GM20000 (cell line): ENCODE data around the gene KLHDC7B.
"Not testable (repeated sequence)": the region's sequence is repeated elsewhere in the genome, so short reads cannot be mapped to it uniquely, and the experiment has no call there.

ENCODE experiments used
- DNase-seq: peaks from one replicate; pipeline ENCODE4 v3.0.0; 2012; ENCODE audit warnings: low spot score
- TF ChIP-seq, protein P1 (sequence below): IDR thresholded peaks from 2 replicates; pipeline ENCODE4 v1.5.1; 2012; ENCODE audit warnings: mild to moderate bottlenecking, control low read depth; ENCODE audit errors: extremely low read depth, missing control alignments

KLHDC7B gene

DNA sequence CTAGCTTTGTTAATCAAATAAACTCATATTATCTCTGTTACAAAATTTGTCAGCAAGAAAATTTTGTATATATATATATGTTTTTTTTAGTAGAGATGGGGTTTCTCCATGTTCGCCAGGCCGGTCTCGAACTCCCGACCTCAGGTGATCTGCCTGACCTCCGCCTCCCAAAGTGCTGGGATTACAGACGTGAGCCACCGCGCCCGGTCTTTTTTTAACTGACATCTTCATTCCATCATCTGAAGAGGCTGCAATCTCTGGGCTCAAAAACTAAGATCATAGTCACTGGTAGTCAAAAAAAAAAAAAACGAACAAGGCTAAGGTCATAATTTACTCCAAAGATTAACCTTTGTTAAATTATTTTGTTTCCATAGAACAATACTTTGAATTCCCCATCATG is 5.3 kb upstream of the KLHDC7B start:
- TF ChIP-seq, protein P1, sequence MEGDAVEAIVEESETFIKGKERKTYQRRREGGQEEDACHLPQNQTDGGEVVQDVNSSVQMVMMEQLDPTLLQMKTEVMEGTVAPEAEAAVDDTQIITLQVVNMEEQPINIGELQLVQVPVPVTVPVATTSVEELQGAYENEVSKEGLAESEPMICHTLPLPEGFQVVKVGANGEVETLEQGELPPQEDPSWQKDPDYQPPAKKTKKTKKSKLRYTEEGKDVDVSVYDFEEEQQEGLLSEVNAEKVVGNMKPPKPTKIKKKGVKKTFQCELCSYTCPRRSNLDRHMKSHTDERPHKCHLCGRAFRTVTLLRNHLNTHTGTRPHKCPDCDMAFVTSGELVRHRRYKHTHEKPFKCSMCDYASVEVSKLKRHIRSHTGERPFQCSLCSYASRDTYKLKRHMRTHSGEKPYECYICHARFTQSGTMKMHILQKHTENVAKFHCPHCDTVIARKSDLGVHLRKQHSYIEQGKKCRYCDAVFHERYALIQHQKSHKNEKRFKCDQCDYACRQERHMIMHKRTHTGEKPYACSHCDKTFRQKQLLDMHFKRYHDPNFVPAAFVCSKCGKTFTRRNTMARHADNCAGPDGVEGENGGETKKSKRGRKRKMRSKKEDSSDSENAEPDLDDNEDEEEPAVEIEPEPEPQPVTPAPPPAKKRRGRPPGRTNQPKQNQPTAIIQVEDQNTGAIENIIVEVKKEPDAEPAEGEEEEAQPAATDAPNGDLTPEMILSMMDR: no peak
- DNase-seq: no peak

DNA sequence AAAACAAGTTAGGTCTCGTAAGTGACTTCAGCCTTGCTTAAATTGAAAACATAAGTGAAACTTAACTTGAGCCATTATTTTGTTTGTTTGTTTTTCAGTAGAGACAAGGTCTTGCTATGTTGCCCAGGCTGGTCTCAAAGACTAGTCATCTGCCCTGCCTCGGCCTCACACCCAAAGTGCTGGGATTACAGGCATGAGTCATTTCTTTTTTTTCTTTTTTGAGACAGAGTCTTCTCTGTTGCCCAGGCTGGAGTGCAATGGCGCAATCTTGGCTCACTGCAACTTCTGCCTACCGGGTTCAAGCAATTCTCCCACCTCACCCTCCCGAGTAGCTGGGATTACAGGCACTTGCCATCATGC is 4.1 kb upstream of the KLHDC7B start:
- DNase-seq: not testable (repeated sequence)

DNA sequence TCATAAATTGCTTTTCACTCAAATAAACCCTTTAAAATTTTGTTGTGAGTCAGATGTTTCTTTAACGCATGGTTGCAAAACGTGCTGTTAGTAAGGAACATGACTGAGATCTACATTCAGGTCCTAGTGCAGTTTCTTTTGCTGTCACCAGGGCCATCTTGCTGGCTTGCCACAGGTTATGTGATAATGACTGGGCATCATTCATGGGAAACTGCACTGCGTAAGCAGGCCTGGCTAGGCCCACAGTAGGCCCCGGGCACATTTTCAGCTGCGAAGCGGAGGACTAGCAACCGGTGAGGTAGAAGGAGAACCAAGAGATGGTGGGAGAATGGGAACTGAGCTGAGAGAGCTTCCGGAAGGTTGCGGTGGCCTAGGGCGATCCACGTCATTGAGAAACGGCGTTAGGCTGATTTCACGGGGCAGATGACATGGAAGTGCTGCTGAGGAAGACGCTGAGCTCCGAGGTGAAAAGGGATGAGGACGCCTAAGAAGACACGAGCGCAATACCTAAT is 3.2 kb upstream of the KLHDC7B start:
- TF ChIP-seq, protein P1: no peak
- DNase-seq: peak; percentile 80

DNA sequence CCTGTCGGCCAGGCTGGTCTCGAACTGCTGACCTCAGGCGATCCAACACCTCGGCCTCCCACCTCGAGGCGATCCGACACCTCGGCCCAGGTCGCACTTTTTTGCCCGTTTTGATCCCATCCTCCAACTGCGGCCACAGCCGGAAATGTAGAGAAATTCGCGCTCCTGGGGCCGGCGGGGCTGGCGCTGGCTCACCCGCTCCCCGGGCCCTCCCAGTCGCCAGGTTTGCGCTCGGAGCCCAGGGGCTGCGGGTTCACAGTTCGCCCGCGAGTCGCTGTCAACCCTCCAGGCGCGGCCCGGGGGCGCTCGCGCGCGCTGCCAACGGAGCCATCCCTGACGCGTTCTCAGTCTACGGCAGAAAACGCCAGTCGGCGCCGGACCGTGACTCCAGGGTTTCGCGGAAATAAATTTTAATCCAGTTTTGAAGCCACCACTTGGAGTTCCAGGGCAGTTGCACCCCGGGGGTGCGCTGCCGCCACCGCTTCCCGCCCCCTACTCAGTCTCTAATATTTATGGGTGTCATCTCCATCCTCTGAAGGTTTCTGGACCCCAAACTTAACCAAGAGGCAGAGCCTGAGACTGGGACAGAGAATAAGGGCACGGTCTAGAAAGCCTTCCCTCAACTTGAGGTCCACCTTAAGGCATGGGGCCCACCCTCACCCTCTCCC is 1.5 kb upstream of the KLHDC7B start:
- DNase-seq: peak; percentile 88

DNA sequence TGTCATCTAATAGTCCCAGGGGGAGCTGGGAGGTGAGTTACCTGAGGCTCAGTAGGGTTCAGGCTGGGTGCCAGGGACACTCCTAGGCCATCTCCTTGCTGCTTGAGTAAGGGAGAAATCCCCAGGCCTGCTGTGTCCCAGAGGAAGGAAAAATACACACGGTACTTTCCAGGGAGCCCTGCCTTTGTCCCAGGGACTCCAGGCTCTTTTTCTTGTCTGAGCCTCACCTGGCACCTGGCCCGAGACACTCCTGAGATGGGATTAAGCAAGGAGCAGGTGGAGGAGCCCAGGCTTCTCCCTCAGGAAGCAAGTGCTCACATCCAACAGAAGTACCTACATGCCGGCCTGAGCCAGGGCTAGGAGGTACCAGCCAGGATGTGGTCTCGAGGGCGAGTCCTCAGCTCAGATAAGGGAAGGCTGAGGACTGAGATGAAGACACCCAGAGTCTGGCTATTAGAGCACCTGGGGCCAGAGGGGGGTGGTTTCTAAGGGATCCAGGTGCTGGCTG is 899 bp upstream of the KLHDC7B start:
- peak; percentile 54 for DNase-seq
- TF ChIP-seq, protein P1: no peak

More for the DNA sequence above, 1.5 kb upstream of the KLHDC7B start:
- TF ChIP-seq, protein P1: peak; percentile 74

DNA sequence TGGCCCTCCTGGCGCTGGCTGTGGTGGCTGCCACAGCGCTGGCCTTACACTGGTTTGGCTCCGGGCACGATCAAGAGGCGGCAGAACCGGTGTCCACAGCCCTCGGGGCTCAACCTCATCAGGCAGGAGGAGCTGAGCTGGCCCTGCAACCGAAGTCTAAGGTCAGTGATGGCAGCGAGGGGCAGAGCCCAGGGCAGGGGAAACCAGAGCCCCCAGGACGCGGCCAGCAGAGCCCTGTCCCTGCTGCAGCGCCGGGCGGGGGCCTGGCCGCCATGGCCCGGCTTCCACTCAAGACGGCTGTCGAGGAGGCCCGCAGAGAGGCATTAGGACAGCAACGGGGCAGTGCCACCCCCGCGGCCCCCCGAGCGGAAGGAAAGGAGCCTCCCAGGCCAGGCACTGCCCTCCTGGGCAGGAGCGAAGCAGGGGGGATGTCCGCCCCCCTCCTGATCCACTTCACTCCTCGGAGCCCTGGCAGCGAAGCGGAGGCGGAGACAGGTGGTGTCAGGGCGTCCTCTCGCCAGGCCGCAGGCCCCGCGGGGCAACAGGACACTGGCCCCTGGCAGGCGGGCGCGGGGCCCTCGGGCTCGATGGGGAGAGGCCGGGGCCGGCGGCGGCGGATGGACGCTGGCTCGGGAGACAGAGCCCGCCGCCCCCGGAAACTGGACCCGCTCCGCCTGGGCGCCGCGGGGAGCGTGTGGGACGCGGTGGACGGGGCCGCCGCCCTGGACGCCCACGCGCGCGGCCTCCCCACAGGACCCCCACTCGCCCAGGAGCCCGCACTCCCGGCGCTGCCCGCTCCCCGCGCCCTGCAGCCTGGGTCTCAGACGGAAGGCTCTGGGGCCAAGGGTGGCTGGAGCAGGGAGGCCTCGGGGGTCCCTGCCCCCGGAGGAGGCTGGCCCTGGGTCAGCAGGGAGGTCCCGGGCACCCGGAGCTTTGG is 895 bp downstream of the KLHDC7B start:
- peak; percentile 34 for DNase-seq
- TF ChIP-seq, protein P1: no peak

DNA sequence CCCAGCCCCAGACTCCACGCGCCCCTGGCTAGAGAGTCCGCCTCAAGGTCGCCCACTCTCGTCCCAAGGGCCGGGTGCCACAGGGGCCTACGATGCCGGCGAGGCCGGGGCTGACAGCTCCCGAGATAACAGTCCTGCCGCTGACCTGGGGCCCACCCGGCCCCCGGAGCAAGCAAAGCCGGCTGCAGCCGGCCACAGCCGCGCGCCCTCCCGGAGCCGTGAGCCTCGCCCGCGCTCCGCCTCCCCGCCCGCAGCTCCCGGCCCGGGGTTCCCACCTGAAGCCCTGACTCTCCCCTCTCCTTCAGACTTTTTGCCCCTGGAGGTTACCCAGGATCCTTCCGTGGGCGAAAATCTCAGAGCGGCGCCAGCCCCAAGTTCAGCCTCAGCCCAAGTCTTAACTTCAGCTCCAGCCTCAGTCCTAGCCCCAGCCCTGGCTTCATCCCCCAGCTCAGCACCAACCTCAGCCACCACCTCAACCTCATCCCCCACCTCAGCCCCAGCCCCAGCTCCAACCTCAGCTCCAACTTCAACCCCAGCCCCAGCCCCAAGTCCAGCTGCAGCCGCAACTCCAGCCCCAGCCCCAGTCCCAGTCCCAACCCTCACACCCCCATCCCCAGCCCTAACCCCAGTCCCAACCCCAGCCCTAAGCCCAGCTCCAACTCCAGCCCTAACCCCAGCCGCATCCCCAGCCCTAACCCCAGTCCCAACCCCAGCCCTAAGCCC is 1.7 kb downstream of the KLHDC7B start:
- TF ChIP-seq, protein P1: no peak

More for the DNA sequence above, 1.7 kb downstream of the KLHDC7B start:
- peak; percentile 56 for DNase-seq
